HL-60 (cell line): Measurements from ENCODE around the gene HDC.

Source experiments
- GABPA ChIP-seq: IDR thresholded peaks from 2 replicates; pipeline ENCODE4 v1.6.1; 2012; ENCODE audit warnings: low read depth
- POLR2AphosphoS5 ChIP-seq: IDR thresholded peaks from 2 replicates; pipeline ENCODE4 v1.6.1; 2012; ENCODE audit warnings: low read depth
- SPI1 ChIP-seq: IDR thresholded peaks from 2 replicates; pipeline ENCODE4 v1.6.1; 2012; ENCODE audit warnings: low read depth, mild to moderate bottlenecking, borderline replicate concordance
- TF ChIP-seq, protein P1 (sequence below): IDR thresholded peaks from one replicate; pipeline ENCODE4 v1.5.1; 2011; ENCODE audit warnings: low read length, control low read depth, inconsistent platforms; ENCODE audit not compliant: insufficient read depth
- TF ChIP-seq, protein P2 (sequence below): IDR thresholded peaks from 2 replicates; pipeline ENCODE4 v1.6.1; 2012; ENCODE audit warnings: low read depth; ENCODE audit not compliant: insufficient replicate concordance

DNA sequence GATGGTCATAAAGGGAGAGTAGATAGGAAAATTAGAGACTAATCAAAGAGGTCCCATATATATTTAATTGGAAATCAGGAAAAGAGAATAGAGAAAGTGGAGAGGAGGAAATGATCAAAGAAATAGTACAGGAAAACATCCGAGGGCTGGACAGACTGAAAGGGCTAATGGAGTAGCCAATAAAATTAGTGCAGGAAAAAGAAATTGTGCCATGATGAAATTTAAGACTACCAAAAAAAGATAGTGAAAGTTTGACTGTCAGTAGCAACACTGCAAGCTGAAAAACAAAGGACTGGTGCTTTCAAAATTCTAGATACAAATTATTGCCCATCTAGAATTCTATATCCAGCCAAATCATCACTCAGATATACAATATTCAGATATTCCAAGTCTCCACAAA lies 47.2 kb downstream of the HDC start:
- TF ChIP-seq, protein P1, sequence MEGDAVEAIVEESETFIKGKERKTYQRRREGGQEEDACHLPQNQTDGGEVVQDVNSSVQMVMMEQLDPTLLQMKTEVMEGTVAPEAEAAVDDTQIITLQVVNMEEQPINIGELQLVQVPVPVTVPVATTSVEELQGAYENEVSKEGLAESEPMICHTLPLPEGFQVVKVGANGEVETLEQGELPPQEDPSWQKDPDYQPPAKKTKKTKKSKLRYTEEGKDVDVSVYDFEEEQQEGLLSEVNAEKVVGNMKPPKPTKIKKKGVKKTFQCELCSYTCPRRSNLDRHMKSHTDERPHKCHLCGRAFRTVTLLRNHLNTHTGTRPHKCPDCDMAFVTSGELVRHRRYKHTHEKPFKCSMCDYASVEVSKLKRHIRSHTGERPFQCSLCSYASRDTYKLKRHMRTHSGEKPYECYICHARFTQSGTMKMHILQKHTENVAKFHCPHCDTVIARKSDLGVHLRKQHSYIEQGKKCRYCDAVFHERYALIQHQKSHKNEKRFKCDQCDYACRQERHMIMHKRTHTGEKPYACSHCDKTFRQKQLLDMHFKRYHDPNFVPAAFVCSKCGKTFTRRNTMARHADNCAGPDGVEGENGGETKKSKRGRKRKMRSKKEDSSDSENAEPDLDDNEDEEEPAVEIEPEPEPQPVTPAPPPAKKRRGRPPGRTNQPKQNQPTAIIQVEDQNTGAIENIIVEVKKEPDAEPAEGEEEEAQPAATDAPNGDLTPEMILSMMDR = no peak
- TF ChIP-seq GABPA (no peak), POLR2AphosphoS5 (no peak), SPI1 (no peak)
- TF ChIP-seq, protein P2, sequence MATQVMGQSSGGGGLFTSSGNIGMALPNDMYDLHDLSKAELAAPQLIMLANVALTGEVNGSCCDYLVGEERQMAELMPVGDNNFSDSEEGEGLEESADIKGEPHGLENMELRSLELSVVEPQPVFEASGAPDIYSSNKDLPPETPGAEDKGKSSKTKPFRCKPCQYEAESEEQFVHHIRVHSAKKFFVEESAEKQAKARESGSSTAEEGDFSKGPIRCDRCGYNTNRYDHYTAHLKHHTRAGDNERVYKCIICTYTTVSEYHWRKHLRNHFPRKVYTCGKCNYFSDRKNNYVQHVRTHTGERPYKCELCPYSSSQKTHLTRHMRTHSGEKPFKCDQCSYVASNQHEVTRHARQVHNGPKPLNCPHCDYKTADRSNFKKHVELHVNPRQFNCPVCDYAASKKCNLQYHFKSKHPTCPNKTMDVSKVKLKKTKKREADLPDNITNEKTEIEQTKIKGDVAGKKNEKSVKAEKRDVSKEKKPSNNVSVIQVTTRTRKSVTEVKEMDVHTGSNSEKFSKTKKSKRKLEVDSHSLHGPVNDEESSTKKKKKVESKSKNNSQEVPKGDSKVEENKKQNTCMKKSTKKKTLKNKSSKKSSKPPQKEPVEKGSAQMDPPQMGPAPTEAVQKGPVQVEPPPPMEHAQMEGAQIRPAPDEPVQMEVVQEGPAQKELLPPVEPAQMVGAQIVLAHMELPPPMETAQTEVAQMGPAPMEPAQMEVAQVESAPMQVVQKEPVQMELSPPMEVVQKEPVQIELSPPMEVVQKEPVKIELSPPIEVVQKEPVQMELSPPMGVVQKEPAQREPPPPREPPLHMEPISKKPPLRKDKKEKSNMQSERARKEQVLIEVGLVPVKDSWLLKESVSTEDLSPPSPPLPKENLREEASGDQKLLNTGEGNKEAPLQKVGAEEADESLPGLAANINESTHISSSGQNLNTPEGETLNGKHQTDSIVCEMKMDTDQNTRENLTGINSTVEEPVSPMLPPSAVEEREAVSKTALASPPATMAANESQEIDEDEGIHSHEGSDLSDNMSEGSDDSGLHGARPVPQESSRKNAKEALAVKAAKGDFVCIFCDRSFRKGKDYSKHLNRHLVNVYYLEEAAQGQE = no peak
